Cardiac septum (tissue), 1 donor: ENCODE results near the gene CDC14A. TPM values are rescaled to one million over a fixed set of nuclear protein-coding genes. Genes with fewer than 3 reads are reported as not detected.
"Not testable (repeated sequence)": the region's sequence is repeated elsewhere in the genome, so short reads cannot be mapped to it uniquely, and the experiment has no call there.

Source experiments
- DNase-seq: peaks from one replicate; pipeline ENCODE4 v3.0.0-alpha.2; 2020; ENCODE audit warnings: low spot score
- intact Hi-C: fragments of 100-400 bp; cut with DNase I; formaldehyde crosslinking; loops from one replicate; pipeline ENCODE4 v1.14.0; 2022
- total RNA-seq: library from RNA; stranded (reverse); fragmentation: NEBNext Ultra II Directional; extraction: Animal tissue kit (Norgen Biotek cat#: 25700); gene quantifications from one replicate; pipeline ENCODE4 v1.2.1, GENCODE V29; 2021
- donor health status: DM: no; HTN: no; CAD: no.

CDC14A gene
- total RNA-seq, 1 donor from 2014 or later, result 4.9 TPM

GRCh38 chr1:100358210-100358609 is 5.9 kb downstream of the CDC14A start:
- DNase-seq, result no peak
- intact Hi-C loops, result no loop called here

GRCh38 chr1:100359139-100359538 is 6.8 kb downstream of the CDC14A start:
- intact Hi-C loops, result no loop called here
- DNase-seq, result no peak

- DNase-seq, result no peak
- intact Hi-C loops, result no loop called here
Measured at GRCh38 chr1:100360790-100361510, 8.6 kb downstream of the CDC14A start.

- no peak for DNase-seq
- intact Hi-C loops, result no loop called here
Measured at GRCh38 chr1:100361511-100362089, 9.3 kb downstream of the CDC14A start.

- intact Hi-C loops, result no loop called here
- DNase-seq, result no peak
Measured at GRCh38 chr1:100362821-100363466, 10.6 kb downstream of the CDC14A start.

GRCh38 chr1:100363831-100364230 is 11.5 kb downstream of the CDC14A start:
- DNase-seq, result no peak
- intact Hi-C loops, result no loop called here

GRCh38 chr1:100364697-100365096 is 12.4 kb downstream of the CDC14A start:
- DNase-seq, result no peak
- intact Hi-C loops, result no loop called here

- intact Hi-C loops, result no loop called here
- DNase-seq, result no peak
Measured at GRCh38 chr1:100366209-100366525, 13.9 kb downstream of the CDC14A start.

- DNase-seq, intact Hi-C loops: not testable (repeated sequence)
Measured at GRCh38 chr1:100369339-100369738, 17.0 kb downstream of the CDC14A start.

- intact Hi-C loops, DNase-seq: not testable (repeated sequence)
Measured at GRCh38 chr1:100373953-100374352, 21.6 kb downstream of the CDC14A start.

- intact Hi-C loops, DNase-seq: not testable (repeated sequence)
Measured at GRCh38 chr1:100376890-100377289, 24.6 kb downstream of the CDC14A start.

GRCh38 chr1:100377590-100378361 is 25.5 kb downstream of the CDC14A start:
- no peak for DNase-seq
- intact Hi-C loops, result no loop called here

- intact Hi-C loops, result no loop called here
- DNase-seq, result no peak
Measured at GRCh38 chr1:100378956-100379355, 26.6 kb downstream of the CDC14A start.

- intact Hi-C loops, result no loop called here
- DNase-seq, result no peak
Measured at GRCh38 chr1:100380635-100381034, 28.3 kb downstream of the CDC14A start.

- DNase-seq, result no peak
- intact Hi-C loops, result no loop called here
Measured at GRCh38 chr1:100382657-100383056, 30.4 kb downstream of the CDC14A start.

- intact Hi-C loops, result no loop called here
- DNase-seq, result no peak
Measured at GRCh38 chr1:100383743-100384405, 31.6 kb downstream of the CDC14A start.

GRCh38 chr1:100387209-100387608 is 34.9 kb downstream of the CDC14A start:
- intact Hi-C loops, result no loop called here

GRCh38 chr1:100387657-100388350 is 35.5 kb downstream of the CDC14A start:
- no peak for DNase-seq
- intact Hi-C loops, result no loop called here

More at GRCh38 chr1:100387209-100387608, 34.9 kb downstream of the CDC14A start:
- DNase-seq, result no peak

GRCh38 chr1:100390531-100390930 is 38.2 kb downstream of the CDC14A start:
- intact Hi-C loops, result no loop called here

More at GRCh38 chr1:100390531-100390930, 38.2 kb downstream of the CDC14A start:
- no peak for DNase-seq
